Ecto neural progenitor cell (in vitro differentiated cells): ENCODE measurements around the gene COG4.

Experiments
- DNase-seq: peaks from one replicate; pipeline ENCODE4 v3.0.0-alpha.2; 2018; ENCODE audit warnings: low spot score

Gene COG4

DNA sequence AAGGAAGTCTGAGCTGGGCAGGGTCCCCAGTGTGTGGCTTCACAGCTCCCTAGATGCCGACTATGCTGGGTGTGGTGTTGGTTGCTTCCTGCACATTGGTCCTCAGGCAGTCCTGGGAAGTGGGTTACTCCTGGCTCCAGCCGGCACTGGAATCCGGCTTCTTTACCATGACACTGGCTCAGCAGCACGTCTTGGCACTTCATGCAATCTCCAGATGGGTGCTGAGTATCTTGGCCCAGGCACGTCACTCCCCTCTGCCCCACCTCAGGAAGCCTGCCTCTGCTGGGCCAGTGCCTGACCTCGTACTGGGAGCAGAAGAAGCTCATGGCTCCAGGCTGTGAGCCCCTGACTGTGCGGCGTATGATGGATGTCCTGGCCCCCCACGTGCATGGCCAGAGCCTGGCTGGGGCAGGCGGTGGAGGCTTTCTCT is 44.4 kb downstream of the COG4 start:
- no peak for DNase-seq

DNA sequence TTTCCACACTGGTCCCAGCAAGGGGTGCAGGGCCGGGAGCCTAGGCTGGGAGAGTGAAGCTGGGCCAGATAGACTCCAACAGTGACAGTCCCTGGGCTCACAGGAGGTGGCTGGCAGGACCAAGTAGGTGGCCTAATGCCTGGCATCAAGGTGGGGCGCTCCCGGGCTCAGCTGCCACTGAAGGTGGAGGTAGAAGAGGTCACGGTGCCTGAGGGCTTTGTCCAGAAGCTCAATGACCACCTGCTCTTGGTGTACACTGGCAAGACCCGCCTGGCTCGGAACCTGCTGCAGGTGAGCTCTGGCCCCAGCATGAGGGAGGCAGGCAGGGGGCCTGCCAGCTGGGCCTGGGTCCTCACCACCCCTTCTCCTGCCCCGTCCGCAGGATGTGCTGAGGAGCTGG is 45.2 kb downstream of the COG4 start:
- no peak for DNase-seq

DNA sequence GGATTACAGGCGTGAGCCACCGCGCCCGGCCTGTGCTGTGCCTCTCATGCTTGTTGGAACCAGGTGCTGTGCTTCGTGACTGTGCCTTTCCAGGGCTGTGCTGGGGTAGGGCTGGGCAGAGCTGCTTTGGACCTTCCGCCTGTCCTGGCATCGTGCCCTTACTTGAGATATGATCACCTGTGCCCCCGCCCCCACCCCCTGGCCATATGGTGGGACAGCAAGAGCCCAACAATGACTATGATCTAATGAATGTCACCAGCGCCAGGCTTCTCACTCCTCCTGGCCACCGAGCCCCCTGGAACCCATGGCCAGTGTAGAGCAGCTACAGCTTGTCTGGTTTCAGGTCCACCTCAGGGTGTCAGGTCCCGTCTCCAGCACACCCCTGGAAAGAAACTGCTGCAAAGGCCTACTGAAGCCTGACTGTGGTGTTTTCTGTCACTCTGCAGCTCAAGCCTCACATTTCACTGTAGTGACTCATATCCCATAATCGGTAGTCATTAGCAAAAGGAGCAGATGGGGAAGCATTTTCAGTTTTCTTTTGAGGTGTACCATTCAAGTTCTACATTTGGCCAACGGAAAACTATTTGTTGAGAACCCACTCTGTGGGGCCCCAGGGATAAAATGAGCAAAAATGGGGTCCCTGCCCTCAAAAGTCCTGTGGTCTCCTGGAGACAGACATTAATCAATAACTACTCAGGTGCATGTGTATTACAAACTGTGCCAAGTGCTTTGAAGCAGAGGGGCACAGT is 46.9 kb downstream of the COG4 start:
- no peak for DNase-seq

DNA sequence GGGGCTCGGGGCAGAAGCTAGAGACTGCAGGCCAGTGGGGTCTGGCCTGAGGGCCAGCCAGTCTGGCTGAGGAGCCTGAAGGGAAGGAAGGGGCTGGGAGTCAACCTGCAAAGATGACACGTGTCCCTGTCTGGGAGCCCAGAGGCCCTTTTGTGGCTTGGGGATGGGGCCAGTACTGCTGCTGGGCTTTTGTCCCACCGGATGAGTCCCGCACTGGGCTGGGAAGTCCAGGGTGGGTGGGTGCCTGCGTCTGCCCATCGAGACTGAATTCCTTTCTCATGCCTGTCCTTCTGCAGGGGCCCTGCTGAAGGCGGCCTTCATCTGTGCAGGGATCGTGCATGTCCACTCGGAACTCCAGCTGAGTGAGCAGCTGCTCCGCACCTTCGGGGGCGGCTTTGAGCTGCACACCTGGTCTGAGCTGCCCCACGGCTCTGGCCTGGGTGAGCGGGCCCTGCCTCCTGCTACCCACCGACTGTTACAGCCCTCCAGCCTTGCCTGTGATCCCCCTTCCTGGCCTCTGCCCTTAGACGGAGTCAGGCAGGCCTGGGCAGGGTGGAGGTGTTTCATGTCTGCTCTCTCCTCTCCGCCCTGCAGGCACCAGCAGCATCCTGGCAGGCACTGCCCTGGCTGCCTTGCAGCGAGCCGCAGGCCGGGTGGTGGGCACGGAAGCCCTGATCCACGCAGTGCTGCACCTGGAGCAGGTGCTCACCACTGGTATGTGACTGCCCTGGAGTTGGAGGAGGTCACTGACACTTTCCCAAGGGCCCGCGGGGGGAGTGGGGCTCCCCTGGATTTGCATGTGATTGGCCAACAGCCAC is 48.1 kb downstream of the COG4 start:
- DNase-seq: no peak

DNA sequence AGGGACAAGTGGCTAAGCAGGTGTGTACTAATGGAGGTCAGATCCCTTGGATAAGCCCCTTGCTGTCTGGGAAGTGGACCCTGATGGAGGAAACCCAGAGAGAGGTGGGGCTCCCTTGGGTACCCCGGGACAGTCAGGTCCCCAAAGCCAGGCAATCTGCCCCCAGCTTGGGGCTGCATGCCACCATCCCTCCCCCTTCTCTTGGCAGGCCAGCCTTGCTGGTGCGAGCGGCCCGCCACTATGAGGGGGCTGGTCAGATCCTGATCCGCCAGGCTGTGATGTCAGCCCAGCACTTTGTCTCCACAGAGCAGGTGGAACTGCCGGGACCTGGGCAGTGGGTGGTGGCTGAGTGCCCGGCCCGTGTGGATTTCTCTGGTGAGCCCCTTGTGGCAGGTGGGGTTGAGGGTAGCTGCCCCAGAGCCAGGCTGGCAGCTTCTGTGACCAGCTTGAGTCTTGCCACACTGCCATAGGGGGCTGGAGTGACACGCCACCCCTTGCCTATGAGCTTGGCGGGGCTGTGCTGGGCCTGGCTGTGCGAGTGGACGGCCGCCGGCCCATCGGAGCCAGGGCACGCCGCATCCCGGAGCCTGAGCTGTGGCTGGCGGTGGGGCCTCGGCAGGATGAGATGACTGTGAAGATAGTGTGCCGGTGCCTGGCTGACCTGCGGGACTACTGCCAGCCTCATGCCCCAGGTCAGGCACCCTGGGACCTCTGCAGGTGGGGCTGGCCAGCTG is 48.9 kb downstream of the COG4 start:
- no peak for DNase-seq

DNA sequence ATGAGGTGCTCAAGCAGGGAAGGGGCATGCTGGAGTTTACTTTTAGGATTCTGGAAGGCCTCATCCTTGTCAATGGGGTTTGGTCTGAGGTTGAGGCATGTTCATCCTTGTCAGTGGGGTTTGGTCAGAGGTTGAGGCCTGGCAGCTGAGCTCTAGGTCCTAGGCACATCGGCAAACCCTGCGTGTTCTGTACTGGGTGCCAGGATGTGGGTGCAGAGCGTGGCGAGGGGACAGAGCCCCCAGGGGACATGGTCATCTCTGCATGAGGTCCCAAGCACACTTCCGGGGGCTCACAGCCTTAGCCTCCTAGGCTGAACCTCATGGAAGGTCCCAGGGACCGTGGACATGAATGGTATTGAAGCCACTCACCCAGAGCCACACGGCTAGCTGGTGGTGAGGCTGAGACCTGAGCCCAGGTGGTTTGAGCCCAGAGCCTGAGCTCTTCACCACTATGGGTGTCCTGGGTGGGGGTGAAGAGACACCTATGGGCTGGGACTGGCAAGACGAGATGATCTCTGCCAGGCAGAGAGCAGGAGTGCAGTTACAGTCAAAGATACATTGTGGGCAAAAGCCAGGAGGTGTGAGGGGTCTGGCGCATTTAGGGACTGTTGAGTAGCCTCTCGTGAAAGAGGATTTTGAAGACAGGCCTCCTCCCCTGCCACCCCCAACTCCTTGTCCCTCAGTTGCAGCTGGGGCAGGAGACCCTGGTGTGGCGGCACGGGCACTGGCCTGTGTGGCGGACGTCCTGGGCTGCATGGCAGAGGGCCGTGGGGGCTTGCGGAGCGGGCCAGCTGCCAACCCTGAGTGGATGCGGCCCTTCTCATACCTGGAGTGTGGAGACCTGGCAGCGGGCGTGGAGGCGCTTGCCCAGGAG is 49.7 kb downstream of the COG4 start:
- DNase-seq: no peak

DNA sequence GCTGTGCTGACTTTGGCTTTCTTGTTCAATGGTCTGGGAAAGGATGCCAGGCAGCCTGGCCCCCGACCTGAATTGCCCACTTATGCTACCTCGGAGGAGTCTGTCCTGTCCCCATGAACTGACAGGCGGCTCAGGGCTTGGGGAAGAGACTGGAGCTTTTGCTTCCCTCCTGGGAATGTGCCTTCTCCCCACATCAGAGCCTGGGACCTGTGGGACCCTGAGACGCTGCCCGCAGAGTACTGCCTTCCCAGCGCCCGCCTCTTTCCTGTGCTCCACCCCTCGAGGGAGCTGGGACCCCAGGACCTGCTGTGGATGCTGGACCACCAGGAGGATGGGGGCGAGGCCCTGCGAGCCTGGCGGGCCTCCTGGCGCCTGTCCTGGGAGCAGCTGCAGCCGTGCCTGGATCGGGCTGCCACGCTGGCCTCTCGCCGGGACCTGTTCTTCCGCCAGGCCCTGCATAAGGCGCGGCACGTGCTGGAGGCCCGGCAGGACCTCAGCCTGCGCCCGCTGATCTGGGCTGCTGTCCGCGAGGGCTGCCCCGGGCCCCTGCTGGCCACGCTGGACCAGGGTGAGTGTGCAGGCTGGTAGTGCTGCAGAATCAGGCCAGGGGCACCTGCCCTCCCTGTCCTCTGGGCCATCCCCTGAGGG is 50.4 kb downstream of the COG4 start:
- DNase-seq: no peak

DNA sequence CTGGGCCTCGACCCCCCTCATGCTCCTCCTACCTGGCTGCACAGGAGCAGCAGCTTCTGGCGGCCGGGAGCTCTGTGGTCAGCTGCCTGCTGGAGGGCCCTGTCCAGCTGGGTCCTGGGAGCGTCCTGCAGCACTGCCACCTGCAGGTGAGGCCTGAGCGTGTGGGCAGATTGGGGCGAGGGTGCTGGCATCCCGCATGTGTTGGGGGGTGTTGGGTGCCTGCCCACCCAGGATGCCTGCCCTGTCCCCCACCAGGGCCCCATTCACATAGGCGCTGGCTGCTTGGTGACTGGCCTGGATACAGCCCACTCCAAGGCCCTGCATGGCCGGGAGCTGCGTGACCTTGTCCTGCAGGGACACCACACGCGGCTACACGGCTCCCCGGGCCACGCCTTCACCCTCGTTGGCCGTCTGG is 52.4 kb downstream of the COG4 start:
- DNase-seq: peak; percentile 70

DNA sequence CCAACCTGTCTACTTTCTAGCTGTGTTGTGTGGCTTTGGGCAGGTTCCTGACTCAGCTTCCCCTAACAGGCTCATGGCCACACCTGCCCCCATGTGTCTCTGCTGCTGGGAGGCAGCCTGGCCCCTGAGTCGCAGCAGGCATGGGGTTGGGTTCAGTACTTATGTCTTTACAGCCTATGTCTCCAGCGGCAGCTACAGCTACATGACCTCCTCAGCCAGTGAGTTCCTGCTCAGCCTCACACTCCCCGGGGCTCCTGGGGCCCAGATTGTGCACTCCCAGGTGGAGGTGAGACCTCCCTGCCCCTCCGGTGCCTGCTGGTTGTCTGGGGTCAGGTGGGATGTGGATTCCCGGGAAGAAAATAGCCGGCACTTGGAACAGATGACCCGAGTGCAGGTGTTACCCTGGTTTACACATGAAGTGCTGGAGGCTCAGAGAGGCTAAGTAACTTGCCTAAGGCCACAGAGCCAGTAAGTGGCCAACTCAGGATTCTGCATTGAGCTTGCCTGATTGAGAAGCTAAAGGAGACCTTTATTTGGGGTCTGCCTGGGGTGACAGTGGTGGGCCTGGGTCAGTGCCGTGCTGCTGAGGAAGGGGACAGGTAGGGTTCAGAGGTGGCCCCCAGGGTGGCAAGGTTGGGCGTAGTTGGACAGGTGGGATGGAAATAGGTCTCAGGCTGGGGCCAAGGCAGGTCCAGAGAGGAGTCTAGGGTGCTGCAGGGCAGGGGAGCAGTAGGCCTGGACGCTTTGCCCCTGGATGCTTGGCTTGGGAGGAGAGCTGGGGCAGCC is 53.0 kb downstream of the COG4 start:
- DNase-seq: no peak

DNA sequence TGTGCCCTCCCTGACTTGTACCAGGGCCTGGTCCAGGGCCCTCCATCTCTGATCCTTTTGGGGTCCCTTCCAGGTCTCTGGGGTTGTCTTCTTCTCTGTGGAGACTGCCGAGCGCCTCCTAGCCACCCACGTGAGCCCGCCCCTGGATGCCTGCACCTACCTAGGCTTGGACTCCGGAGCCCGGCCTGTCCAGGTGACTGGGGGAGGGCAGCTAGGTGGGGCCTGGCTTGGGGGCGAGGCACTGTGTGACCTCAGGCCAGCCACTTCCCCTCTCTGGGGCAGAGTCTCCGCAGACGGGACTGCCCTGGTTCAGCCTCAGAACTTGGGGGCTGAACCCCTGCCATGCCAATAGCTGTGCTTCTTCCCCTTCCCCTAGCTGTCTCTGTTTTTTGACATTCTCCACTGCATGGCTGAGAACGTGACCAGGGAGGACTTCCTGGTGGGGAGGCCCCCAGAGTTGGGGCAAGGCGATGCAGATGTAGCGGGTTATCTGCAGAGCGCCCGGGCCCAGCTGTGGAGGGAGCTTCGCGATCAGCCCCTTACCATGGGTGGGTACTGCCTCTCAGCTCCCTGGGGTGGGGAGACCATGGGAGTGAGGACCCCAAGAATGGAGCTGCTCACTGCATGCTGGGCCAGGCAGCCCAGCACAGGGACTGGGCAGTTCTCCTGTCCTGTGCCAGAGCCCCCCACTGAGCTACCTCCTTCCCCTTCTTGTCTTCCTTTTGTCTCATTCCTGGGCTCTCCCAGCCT is 54.4 kb downstream of the COG4 start:
- no peak for DNase-seq

DNA sequence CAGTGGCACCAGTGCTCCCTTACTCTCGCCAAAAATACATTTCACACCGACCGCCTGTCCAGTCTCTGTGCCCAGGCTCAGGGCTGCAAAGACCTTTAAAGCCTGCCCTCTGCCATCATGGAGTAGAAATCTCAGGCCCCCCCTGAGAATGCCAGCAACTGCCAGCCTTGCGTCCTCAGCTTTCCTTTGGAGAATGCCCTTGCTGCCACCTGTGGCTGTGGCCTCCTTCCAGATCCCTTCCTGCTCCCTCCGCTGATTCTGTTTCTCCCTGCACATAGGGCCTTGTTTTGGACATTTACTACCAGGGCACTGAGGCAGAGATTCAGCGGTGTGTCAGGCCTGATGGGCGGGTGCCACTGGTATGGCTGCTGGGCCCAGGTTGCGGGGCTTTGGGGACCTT is 55.7 kb downstream of the COG4 start:
- DNase-seq: no peak

DNA sequence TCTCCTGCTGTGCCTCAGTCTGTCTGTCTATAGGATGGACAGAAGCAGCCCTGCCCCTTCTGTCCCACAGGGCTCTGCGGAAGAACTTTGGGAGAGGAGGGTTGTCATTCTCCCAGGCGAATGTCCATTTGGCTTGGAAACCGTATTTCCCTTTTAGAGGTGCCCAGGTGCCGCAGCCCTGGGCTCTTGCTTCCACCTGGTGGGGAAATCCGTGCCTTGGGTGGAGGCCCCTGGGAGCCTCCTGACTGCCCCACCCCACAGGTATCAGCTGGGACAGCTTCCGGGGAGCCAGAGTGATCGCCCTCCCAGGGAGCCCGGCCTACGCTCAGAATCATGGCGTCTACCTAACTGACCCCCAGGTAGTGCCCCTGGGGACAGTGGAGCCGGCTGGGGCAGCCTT is 56.2 kb downstream of the COG4 start:
- no peak for DNase-seq

DNA sequence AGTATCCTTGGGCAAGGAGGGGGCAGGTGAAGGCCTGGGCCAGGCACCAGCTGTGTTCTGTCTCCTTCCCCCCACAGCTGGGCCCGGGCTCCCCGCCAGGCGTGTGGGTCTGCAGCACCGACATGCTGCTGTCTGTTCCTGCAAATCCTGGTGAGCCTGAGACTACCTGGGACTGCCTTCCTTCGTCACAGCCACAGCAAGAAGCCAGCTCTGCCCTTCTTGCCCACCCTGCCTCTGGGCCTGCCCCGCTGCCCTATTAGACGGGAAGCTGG is 56.6 kb downstream of the COG4 start:
- no peak for DNase-seq

DNA sequence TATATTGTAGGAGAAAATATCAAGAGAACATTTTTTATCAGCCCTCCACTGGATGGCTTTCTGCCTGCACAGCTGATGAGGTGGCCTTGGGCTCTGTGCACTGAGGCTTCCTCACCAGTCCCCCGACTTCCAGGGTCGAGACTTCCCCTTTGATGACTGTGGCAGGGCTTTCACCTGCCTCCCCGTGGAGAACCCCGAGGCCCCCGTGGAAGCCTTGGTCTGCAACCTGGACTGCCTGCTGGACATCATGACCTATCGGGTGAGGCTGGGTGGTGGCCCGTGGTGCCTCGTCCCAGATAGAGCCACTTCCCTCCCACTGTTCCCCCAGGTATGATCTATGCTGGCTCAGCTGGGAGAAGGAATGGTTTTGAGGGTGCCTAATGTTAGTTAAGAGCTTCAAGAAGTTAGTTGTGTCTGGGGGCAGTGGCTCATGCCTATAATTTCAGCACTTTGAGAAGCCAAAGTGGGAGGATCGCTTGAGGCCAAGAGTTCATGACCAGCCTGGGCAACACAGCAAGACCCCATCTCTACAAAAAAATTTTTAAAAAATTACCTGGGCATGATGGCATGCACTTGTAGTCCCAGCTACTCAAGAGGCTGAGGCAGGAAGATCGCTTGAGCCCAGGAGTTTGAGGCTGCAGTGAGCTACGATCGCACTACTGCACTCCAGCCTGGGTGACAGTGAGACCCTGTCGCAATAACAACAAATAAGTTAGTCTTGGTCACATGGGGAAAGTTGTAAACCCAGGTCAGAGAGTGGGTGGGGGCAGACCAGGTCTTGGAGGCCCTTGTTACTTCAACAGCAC is 57.2 kb downstream of the COG4 start:
- DNase-seq: no peak

DNA sequence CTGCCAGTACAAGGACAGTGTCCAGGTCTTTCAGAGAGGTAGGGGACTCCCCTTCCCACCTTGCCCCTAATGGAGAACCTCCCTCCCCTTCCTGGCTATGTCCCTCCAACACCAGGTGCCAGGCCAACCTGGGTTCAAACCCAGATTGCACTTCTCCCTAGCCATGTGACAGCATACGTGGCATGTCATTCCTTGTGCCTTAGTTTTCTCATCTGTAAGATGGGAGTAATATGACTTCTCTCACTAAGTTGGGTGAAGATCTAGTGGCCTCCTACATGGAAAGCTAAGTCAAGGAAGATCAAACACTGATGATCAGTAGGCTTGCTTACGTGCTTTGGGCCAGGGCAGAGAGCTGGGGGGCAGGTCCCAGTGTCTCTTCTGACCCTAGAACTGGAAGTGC is 60.1 kb downstream of the COG4 start:
- DNase-seq: no peak

DNA sequence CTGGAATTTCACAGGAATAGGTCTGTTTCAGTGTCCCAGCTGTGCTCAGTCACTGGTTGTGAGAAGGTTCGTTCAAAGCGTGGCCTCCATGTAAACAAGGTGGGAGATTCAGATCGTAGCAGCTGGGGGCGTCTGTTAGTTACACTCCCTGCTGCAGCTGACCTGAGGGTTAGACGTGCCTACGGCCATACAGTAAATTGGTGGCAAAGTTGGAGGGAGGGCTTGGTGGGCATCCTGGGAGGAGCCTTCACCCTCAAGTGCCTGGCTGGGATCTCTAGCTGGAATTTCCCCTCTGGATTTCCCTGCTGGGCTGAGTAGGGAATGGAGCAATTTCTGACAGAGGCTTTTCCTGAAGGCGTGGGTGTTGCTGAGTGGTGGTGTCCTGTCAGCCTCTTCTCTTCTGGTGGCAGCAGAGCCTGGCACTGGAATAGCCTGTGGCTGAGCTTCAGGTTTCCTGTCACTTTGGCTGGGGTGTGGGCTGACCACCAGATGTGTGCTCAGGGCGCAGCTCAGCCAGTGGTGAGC is 62.6 kb downstream of the COG4 start:
- DNase-seq: no peak

DNA sequence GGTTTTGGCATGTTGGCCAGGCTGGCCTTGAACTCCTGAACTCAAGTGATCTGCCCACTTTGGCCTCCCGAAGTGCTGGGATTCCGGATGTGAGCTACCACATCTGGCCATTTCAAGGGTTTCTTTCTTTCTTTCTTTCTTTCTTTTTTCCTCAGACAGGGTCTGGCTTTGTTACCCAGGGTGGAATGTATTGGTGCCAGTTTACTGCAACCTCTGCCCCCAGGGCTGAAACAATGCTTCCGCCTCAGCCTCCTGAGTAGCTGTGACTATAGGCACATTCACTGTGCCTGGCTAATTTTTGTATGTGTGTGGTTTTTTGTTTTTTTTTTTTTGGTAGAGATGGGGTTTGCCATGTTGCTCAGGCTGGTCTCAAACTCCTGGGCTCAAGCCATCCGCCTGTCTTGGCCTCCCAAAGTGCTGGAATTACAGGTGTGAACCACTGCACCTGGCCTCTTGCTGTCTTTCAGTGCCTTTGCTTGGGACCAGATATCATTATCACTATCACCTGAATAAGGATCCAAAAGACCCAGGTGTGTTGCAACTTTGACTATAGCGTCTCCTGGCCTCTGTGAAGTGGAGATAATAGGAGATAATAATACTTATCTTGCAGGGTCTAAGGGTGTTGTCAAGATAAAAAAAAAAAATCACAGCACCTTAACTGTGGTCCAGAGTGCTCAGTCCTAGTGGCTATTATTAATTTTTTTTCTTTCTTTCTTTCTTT is 65.7 kb downstream of the COG4 start:
- no peak for DNase-seq

DNA sequence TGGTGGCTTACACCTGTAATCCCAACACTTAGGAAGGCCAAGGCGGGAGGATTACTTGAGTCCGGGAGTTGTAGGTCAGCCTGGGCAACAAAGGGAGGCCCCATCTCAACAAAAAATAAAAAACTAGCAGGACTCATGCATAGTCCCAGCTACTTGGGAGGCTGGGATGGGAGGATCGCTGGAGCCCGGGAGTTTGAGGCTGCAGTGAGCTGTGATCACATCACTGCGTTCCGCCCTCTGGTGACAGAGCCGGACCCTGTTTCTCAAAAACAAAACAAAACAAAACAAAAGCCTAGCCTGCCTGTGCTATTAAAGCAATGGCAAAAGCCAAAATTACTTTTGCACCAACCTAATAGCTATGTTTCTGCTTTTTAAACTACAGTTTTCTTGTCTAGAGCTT is 67.4 kb downstream of the COG4 start:
- no peak for DNase-seq
